ENCODE measurements around the gene MSI2. TPM values are rescaled to one million over a fixed set of nuclear protein-coding genes. Genes with fewer than 3 reads are reported as not detected.

The MSI2 gene
- total and polyA plus RNA-seq, 9 of the 15 experiments (the other 6 are each of a cell fraction or from before 2014, with no cell fraction given), result 4.6 to 61.8 (median 42.4) TPM

DNA sequence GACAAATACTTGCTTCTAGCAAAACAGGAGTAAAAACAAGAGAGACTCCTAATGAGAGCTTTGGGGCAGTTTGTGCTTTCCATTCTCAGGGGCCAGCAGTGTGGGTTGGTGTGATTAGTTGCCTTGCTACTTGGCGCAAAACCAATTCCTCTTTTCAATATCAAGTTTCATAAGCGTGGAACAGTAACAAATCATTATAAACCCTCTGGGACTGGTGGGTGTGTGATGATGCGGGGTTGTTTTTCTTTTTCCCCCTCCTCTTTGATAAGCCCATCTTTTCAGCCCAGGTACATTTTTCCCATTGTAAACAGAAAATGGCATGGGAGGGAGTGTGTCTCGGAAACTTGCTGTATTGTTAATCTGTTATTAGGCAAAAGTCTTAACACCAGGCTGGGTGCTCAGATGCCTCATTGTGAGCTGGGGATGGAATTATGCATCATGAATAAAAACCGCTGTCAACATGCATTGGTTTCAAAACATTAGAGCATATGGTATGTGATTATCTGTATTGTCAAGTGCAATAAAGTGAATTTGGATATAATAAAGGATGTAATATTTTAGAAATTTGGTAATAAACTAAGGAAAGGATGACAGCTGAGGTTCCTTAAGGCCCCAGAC, 322.4 kb downstream of the MSI2 start:
- BruUV-seq (replicated peaks), result no TSS peak
- POLR2A ChIA-PET, result interaction anchor here (0.5 to 1.1 kb wide), 2 partner anchors 31 to 64 kb away, joined by 3 read pairs; no protein-coding TSS in a partner anchor
- no peak overlapping the region for H3K27ac ChIP-seq (ENCODE audit: extremely low read depth, low read depth, low read length)

More for the DNA sequence above, 322.4 kb downstream of the MSI2 start:
- intact Hi-C loops (cut with micrococcal nuclease) (no loop called here), in situ Hi-C loops (cut with MboI) (no loop called here)
- Histone ChIP-seq H3K79me2 (ENCODE audit: control insufficient read depth, insufficient read depth, low read length) (no peaks in the 10 kb centered on the region), H3K36me3 (ENCODE audit: control insufficient read depth, insufficient read depth, low read length) (no peaks in the 10 kb centered on the region), H2AFZ (ENCODE audit: low read depth, low read length) (no peak overlapping the region), H3K27me3 (ENCODE audit: control insufficient read depth in 2 of 2, insufficient read depth in 2 of 2, low read length in 2 of 2) (no peaks in the 10 kb centered on the region), H3K9me3 (replicated peaks; ENCODE audit: control insufficient read depth, insufficient read depth, low read depth, low read length) (no peaks in the 10 kb centered on the region), H3K9ac (ENCODE audit: insufficient read depth in 1 of 2, low read depth in 2 of 2, low read length in 2 of 2) (no peak overlapping the region), H3K4me3 (no peak overlapping the region), H3K9me1 (ENCODE audit: control insufficient read depth, insufficient read depth, low read length) (no peaks in the 10 kb centered on the region), H3K4me2 (ENCODE audit: insufficient read depth, low read length) (no peak overlapping the region), H4K20me1 (replicated peaks; ENCODE audit: control insufficient read depth, insufficient read depth, low read length) (0 out of 2 replicates have a peak, but pooled peaks cover 6% of the 10 kb centered on the region), H3K4me1 (replicated peaks in 1 of 2; ENCODE audit: control insufficient read depth in 2 of 2, insufficient read depth in 2 of 2, low read length in 2 of 2) (no peaks in the 10 kb centered on the region)
- 83% methylated on average over 5 of the region's 5 CpGs for WGBS (ENCODE audit: insufficient coverage, low coverage, missing lambda C conversion rate)
- no peak for ATAC-seq
- no peak for TF ChIP-seq ZNF23 (CRISPR knock-in tag; IDR thresholded peaks at IDR 0.05)
- no peak for TF ChIP-seq NR3C1 (CRISPR knock-in tag; IDR thresholded peaks at IDR 0.05)
- no peak for TF ChIP-seq RFX7 (CRISPR knock-in tag; IDR thresholded peaks at IDR 0.05)
- no peak for TF ChIP-seq ZNF318 (IDR thresholded peaks at IDR 0.05; ENCODE audit: borderline replicate concordance in 1 of 2, low read depth in 1 of 2)
- no peak for TF ChIP-seq YY1 (IDR thresholded peaks at IDR 0.05; ENCODE audit: borderline replicate concordance in 1 of 3, control insufficient read depth in 1 of 3, extremely low read depth in 1 of 3, insufficient read depth in 3 of 3, insufficient read length in 1 of 3, insufficient replicate concordance in 2 of 3, low read depth in 1 of 3, low read length in 2 of 3)
- no peak for TF ChIP-seq PHTF2 (CRISPR knock-in tag; IDR thresholded peaks at IDR 0.05)
- no peak for TF ChIP-seq ZNF354B (CRISPR knock-in tag; IDR thresholded peaks at IDR 0.05)
- TF ChIP-seq ZFX (CRISPR knock-in tag; IDR thresholded peaks at IDR 0.05), result no peak
- FAIRE-seq, result no peak
- CTCF ChIA-PET (ENCODE audit: low intra/inter-chr PET ratio), result no interaction called here
- no peak for DNase-seq (ENCODE audit: extremely low read depth in 1 of 4, low spot score in 3 of 4)

Measured in K562 (cell line).